Measurements from ENCODE around the gene RLF.

Gene RLF, protein sequence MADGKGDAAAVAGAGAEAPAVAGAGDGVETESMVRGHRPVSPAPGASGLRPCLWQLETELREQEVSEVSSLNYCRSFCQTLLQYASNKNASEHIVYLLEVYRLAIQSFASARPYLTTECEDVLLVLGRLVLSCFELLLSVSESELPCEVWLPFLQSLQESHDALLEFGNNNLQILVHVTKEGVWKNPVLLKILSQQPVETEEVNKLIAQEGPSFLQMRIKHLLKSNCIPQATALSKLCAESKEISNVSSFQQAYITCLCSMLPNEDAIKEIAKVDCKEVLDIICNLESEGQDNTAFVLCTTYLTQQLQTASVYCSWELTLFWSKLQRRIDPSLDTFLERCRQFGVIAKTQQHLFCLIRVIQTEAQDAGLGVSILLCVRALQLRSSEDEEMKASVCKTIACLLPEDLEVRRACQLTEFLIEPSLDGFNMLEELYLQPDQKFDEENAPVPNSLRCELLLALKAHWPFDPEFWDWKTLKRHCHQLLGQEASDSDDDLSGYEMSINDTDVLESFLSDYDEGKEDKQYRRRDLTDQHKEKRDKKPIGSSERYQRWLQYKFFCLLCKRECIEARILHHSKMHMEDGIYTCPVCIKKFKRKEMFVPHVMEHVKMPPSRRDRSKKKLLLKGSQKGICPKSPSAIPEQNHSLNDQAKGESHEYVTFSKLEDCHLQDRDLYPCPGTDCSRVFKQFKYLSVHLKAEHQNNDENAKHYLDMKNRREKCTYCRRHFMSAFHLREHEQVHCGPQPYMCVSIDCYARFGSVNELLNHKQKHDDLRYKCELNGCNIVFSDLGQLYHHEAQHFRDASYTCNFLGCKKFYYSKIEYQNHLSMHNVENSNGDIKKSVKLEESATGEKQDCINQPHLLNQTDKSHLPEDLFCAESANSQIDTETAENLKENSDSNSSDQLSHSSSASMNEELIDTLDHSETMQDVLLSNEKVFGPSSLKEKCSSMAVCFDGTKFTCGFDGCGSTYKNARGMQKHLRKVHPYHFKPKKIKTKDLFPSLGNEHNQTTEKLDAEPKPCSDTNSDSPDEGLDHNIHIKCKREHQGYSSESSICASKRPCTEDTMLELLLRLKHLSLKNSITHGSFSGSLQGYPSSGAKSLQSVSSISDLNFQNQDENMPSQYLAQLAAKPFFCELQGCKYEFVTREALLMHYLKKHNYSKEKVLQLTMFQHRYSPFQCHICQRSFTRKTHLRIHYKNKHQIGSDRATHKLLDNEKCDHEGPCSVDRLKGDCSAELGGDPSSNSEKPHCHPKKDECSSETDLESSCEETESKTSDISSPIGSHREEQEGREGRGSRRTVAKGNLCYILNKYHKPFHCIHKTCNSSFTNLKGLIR (N-terminal part only)

DNA sequence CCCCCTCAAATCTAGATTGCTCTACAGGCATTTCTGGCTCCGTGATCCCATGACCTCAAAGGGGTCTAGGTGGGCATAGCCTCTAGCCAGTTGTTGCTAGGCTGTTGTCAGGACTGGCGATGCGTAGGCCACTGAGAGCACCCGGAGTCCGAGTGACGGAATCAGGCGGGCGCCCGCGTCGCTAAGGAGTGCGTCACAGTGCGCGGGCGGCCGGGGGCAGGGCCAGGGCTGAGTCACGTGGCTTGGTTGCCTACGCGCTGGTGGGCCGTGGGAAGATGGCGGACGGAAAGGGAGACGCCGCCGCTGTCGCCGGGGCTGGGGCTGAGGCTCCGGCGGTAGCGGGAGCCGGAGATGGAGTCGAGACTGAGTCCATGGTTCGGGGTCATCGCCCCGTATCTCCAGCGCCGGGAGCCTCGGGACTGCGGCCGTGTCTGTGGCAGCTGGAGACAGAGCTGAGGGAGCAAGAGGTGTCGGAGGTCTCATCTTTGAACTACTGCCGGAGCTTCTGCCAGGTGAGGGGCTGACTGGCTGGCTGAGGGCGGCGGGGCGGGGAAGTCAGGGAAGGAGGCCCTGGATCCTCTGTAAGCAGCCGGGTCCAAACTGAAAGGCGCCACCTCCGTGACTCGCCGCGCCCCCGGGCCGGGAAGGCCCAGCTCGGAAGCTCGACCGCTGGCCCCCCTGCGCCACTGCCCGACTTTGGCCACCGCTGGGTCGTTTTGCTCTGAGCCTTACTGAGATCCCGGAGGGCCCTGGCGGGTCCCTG lies at the start of gene RLF:
Gene RLF, plus strand, starts transcription at position 263 of the 763 bp plus-strand sequence. Its CDS starts 13 bp downstream, at position 276.
- peak; percentile 94 for ATAC-seq
- TF ChIP-seq, protein P1, sequence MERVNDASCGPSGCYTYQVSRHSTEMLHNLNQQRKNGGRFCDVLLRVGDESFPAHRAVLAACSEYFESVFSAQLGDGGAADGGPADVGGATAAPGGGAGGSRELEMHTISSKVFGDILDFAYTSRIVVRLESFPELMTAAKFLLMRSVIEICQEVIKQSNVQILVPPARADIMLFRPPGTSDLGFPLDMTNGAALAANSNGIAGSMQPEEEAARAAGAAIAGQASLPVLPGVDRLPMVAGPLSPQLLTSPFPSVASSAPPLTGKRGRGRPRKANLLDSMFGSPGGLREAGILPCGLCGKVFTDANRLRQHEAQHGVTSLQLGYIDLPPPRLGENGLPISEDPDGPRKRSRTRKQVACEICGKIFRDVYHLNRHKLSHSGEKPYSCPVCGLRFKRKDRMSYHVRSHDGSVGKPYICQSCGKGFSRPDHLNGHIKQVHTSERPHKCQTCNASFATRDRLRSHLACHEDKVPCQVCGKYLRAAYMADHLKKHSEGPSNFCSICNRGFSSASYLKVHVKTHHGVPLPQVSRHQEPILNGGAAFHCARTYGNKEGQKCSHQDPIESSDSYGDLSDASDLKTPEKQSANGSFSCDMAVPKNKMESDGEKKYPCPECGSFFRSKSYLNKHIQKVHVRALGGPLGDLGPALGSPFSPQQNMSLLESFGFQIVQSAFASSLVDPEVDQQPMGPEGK (CRISPR knock-in tag; IDR thresholded peaks at IDR 0.05; ENCODE audit: borderline replicate concordance) = no peak
- TF ChIP-seq ZNF70 (CRISPR knock-in tag; IDR thresholded peaks at IDR 0.05) = 0 out of 2 replicates have a peak, but pooled peaks have one; percentile 37

DNA sequence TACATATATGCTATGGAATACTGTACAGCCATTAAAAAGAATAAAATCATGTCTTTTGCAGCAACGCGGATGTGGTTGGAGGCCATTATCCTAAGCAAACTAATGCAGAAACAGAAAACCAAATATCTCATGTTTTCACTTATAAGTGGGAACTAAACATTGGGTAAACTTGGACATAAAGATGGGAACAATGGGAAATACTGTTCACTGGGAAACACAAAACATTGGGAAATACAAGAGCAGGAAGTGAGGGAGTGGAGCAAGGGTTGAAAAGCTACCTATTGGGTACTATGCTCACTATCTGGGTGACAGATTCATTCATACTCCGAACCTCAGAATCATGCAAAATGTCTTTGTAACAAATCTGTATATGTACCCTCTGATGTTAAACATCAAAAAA lies 46.8 kb upstream of the RLF start:
- ATAC-seq = no peak
- TF ChIP-seq GLIS3 (CRISPR knock-in tag; IDR thresholded peaks at IDR 0.05) = no peak
- no peak for TF ChIP-seq ZFP30 (CRISPR knock-in tag; IDR thresholded peaks at IDR 0.05)
- no peak for TF ChIP-seq ZNF565 (CRISPR knock-in tag; conservative IDR thresholded peaks at IDR 0.05; ENCODE audit: low read depth)
- no peak for TF ChIP-seq BACH2 (CRISPR knock-in tag; IDR thresholded peaks at IDR 0.05; ENCODE audit: borderline replicate concordance)
- TF ChIP-seq ZNF70 (CRISPR knock-in tag; IDR thresholded peaks at IDR 0.05) = no peak
- TF ChIP-seq, protein P2, sequence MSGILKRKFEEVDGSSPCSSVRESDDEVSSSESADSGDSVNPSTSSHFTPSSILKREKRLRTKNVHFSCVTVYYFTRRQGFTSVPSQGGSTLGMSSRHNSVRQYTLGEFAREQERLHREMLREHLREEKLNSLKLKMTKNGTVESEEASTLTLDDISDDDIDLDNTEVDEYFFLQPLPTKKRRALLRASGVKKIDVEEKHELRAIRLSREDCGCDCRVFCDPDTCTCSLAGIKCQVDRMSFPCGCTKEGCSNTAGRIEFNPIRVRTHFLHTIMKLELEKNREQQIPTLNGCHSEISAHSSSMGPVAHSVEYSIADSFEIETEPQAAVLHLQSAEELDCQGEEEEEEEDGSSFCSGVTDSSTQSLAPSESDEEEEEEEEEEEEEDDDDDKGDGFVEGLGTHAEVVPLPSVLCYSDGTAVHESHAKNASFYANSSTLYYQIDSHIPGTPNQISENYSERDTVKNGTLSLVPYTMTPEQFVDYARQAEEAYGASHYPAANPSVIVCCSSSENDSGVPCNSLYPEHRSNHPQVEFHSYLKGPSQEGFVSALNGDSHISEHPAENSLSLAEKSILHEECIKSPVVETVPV (CRISPR knock-in tag; IDR thresholded peaks at IDR 0.05) = no peak
- no peak for TF ChIP-seq PPARA (CRISPR knock-in tag; IDR thresholded peaks at IDR 0.05; ENCODE audit: borderline replicate concordance)

DNA sequence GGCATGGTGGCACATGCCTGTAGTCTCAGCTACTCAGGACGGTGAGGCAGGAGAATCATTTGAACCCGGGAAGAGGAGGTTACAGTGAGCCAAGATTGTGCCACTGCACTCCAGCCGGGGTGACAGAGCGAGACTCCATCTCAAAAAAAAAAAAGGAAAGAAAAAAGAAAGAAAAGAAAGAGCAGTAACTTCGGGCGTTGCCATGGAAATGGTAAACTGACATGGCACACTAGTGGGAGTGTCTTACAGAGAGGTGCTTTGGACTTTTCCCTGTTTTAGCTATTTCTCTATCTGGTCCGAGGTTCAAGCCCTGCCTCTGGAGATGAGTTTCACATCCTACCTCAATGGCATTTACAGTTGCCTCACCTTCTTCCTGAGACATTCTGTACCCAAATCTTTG lies 41.1 kb upstream of the RLF start:
- ATAC-seq = no peak

DNA sequence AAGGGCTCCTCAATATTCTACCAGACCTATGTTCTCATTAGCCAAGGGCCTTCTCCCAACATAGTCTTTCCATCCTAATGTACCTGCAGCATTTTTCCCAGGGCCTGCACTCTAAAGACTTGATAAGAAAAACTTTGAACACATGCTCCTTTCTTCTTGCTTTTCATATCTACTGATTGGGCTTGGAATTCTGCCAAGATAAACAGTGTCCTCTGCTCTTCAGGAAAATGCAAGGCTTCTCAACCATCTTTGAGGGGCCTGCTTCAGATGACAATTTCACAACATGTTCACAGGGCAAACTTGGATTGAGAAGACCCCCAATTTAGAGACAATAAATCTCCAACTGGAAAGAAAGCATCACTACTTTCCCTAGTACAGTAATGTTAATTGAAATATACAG lies 38.3 kb upstream of the RLF start:
- TF ChIP-seq, protein P1 (CRISPR knock-in tag; IDR thresholded peaks at IDR 0.05; ENCODE audit: borderline replicate concordance) = no peak
- TF ChIP-seq BACH2 (CRISPR knock-in tag; IDR thresholded peaks at IDR 0.05; ENCODE audit: borderline replicate concordance) = no peak
- TF ChIP-seq, protein P3, sequence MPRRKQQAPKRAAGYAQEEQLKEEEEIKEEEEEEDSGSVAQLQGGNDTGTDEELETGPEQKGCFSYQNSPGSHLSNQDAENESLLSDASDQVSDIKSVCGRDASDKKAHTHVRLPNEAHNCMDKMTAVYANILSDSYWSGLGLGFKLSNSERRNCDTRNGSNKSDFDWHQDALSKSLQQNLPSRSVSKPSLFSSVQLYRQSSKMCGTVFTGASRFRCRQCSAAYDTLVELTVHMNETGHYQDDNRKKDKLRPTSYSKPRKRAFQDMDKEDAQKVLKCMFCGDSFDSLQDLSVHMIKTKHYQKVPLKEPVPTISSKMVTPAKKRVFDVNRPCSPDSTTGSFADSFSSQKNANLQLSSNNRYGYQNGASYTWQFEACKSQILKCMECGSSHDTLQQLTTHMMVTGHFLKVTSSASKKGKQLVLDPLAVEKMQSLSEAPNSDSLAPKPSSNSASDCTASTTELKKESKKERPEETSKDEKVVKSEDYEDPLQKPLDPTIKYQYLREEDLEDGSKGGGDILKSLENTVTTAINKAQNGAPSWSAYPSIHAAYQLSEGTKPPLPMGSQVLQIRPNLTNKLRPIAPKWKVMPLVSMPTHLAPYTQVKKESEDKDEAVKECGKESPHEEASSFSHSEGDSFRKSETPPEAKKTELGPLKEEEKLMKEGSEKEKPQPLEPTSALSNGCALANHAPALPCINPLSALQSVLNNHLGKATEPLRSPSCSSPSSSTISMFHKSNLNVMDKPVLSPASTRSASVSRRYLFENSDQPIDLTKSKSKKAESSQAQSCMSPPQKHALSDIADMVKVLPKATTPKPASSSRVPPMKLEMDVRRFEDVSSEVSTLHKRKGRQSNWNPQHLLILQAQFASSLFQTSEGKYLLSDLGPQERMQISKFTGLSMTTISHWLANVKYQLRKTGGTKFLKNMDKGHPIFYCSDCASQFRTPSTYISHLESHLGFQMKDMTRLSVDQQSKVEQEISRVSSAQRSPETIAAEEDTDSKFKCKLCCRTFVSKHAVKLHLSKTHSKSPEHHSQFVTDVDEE (CRISPR knock-in tag; IDR thresholded peaks at IDR 0.05) = no peak
- no peak for TF ChIP-seq CSDC2 (CRISPR knock-in tag; IDR thresholded peaks at IDR 0.05)
- no peak for TF ChIP-seq ARNTL (CRISPR knock-in tag; IDR thresholded peaks at IDR 0.05; ENCODE audit: borderline replicate concordance, low read depth)
- no peak for ATAC-seq

More for the DNA sequence above, 41.1 kb upstream of the RLF start:
- TF ChIP-seq, protein P1 (CRISPR knock-in tag; IDR thresholded peaks at IDR 0.05; ENCODE audit: borderline replicate concordance) = no peak
- TF ChIP-seq BACH2 (CRISPR knock-in tag; IDR thresholded peaks at IDR 0.05; ENCODE audit: borderline replicate concordance) = no peak
- TF ChIP-seq OSR1 (CRISPR knock-in tag; IDR thresholded peaks at IDR 0.05) = no peak
- no peak for TF ChIP-seq TOX (CRISPR knock-in tag; IDR thresholded peaks at IDR 0.05; ENCODE audit: borderline replicate concordance)
- TF ChIP-seq ARNTL (CRISPR knock-in tag; IDR thresholded peaks at IDR 0.05; ENCODE audit: borderline replicate concordance, low read depth) = no peak
- TF ChIP-seq GLIS3 (CRISPR knock-in tag; IDR thresholded peaks at IDR 0.05) = no peak
- TF ChIP-seq ZC3H10 (CRISPR knock-in tag; IDR thresholded peaks at IDR 0.05) = no peak

Measured in SK-N-SH treated with all-trans-retinoic acid at 6 μM for 48 hours (cell line).